ENCODE results near the gene EPAS1.

EPAS1 gene

GRCh38 chr2:46367286-46367685 lies 70.1 kb downstream of the EPAS1 start:
- H3K4me3 ChIP-seq (ENCODE audit: low read length) = no peak overlapping the region
- H3K27me3 ChIP-seq (ENCODE audit: control insufficient read depth, insufficient read depth, low read length) = no peaks in the 10 kb centered on the region
- no peaks in the 10 kb centered on the region for H3K9me3 ChIP-seq (ENCODE audit: control insufficient read depth, low read length)
- H3K9ac ChIP-seq (ENCODE audit: low read length) = no peak overlapping the region
- no peaks in the 10 kb centered on the region for H3K4me1 ChIP-seq (ENCODE audit: control insufficient read depth, insufficient read depth, low read length)
- peaks cover 9% of the 10 kb centered on the region for H3K36me3 ChIP-seq (ENCODE audit: control insufficient read depth, insufficient read depth, low read length)

DNA sequence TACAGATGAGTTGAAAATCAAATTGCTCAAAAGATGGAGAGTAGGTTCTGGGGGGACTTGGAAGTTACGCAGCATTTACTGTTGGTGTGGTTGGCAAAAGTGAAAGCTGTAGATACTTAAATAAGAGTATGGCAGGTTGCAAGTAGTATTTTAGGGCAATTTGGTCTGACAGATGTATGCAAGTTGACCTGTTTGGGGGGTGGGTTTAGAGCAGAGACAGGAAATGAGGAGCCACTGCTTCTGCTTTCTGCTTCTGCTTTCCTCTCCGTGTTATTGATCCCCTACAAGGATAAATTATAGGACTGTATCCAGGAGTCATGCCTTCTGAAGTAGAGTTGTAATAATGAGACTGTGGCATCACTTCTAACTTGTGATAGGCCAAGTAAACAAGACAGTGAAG lies 71.2 kb downstream of the EPAS1 start:
- no peaks in the 10 kb centered on the region for H3K9me3 ChIP-seq (ENCODE audit: control insufficient read depth, low read length)
- no peak overlapping the region for H3K9ac ChIP-seq (ENCODE audit: low read length)
- no peak overlapping the region for H3K4me3 ChIP-seq (ENCODE audit: low read length)
- H3K27me3 ChIP-seq (ENCODE audit: control insufficient read depth, insufficient read depth, low read length) = no peaks in the 10 kb centered on the region
- H3K4me1 ChIP-seq (ENCODE audit: control insufficient read depth, insufficient read depth, low read length) = no peaks in the 10 kb centered on the region
- H3K36me3 ChIP-seq (ENCODE audit: control insufficient read depth, insufficient read depth, low read length) = peaks cover 13% of the 10 kb centered on the region

DNA sequence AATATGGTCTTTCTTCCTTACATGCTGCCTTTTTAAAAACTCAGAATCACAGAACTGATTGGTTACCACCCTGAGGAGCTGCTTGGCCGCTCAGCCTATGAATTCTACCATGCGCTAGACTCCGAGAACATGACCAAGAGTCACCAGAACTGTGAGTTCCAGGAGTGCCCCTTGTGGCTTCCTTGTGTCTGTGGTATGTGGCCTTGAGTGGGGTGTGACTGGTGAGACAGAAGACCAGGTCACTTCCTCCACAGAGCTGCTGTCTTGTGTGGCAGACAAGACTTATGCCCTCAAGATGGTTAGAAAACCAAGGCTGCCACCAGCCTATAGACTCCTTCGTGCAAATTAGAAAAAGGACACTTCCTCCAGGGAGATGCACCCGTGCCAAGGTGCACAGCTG lies 72.6 kb downstream of the EPAS1 start:
- no peaks in the 10 kb centered on the region for H3K9me3 ChIP-seq (ENCODE audit: control insufficient read depth, low read length)
- H3K4me1 ChIP-seq (ENCODE audit: control insufficient read depth, insufficient read depth, low read length) = no peaks in the 10 kb centered on the region
- H3K9ac ChIP-seq (ENCODE audit: low read length) = no peak overlapping the region
- no peaks in the 10 kb centered on the region for H3K27me3 ChIP-seq (ENCODE audit: control insufficient read depth, insufficient read depth, low read length)
- peaks cover 13% of the 10 kb centered on the region for H3K36me3 ChIP-seq (ENCODE audit: control insufficient read depth, insufficient read depth, low read length)
- H3K4me3 ChIP-seq (ENCODE audit: low read length) = no peak overlapping the region

DNA sequence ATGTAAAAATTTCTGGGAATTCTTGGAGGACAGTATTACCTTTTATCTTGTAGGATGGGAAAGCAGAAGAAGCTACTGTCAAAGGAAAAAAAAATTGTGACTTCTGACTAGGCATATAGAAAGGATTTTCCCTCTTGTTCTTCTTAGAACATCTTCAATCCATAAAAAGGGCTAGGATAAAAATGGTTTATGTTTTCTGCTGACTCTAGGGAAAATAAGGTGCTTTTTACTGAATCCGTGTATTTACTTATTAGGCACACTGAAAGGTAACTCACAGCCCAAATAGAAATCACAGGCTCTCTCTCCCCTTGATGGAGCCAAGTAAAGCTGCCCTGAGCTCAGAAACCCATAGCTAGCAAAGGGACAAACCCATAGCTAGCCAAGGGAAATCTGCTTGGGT lies 74.6 kb downstream of the EPAS1 start:
- Histone ChIP-seq H3K4me1 (ENCODE audit: control insufficient read depth, insufficient read depth, low read length) (no peaks in the 10 kb centered on the region), H3K36me3 (ENCODE audit: control insufficient read depth, insufficient read depth, low read length) (peaks cover 13% of the 10 kb centered on the region), H3K9me3 (ENCODE audit: control insufficient read depth, low read length) (no peaks in the 10 kb centered on the region), H3K27me3 (ENCODE audit: control insufficient read depth, insufficient read depth, low read length) (no peaks in the 10 kb centered on the region), H3K4me3 (ENCODE audit: low read length) (no peak overlapping the region), H3K9ac (ENCODE audit: low read length) (no peak overlapping the region)

GRCh38 chr2:46372475-46372874 lies 75.3 kb downstream of the EPAS1 start:
- no peak overlapping the region for H3K4me3 ChIP-seq (ENCODE audit: low read length)
- H3K9me3 ChIP-seq (ENCODE audit: control insufficient read depth, low read length) = no peaks in the 10 kb centered on the region
- no peaks in the 10 kb centered on the region for H3K4me1 ChIP-seq (ENCODE audit: control insufficient read depth, insufficient read depth, low read length)
- no peak overlapping the region for H3K9ac ChIP-seq (ENCODE audit: low read length)
- peaks cover 13% of the 10 kb centered on the region for H3K36me3 ChIP-seq (ENCODE audit: control insufficient read depth, insufficient read depth, low read length)
- H3K27me3 ChIP-seq (ENCODE audit: control insufficient read depth, insufficient read depth, low read length) = no peaks in the 10 kb centered on the region

GRCh38 chr2:46373238-46373637 lies 76.0 kb downstream of the EPAS1 start:
- H3K4me3 ChIP-seq (ENCODE audit: low read length) = no peak overlapping the region
- H3K36me3 ChIP-seq (ENCODE audit: control insufficient read depth, insufficient read depth, low read length) = peaks cover 13% of the 10 kb centered on the region
- no peaks in the 10 kb centered on the region for H3K27me3 ChIP-seq (ENCODE audit: control insufficient read depth, insufficient read depth, low read length)
- peaks cover 4% of the 10 kb centered on the region for H3K4me1 ChIP-seq (ENCODE audit: control insufficient read depth, insufficient read depth, low read length)
- H3K9me3 ChIP-seq (ENCODE audit: control insufficient read depth, low read length) = no peaks in the 10 kb centered on the region
- no peak overlapping the region for H3K9ac ChIP-seq (ENCODE audit: low read length)

DNA sequence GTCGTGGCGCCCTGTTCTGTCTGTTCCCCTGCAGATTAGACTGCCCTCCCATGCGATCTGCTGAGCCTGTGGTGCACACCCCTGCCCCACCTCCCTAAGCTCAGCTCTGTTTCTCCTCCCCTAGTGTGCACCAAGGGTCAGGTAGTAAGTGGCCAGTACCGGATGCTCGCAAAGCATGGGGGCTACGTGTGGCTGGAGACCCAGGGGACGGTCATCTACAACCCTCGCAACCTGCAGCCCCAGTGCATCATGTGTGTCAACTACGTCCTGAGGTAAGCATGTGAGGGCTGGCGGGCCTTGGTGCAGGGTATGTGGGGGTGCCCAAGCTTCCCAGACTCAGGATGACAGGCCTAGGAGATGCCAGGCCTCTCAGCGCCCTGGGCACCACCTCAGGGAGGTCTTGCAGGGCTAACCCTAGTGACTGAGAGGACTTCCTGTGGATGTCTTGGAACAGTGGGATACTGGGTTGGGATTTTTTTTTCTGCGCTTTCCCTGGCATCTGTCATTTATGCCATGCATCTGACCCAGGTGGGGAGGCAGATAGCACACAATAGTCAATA lies 78.4 kb downstream of the EPAS1 start:
- Histone ChIP-seq H3K27me3 (ENCODE audit: control insufficient read depth, insufficient read depth, low read length) (no peaks in the 10 kb centered on the region), H3K4me1 (ENCODE audit: control insufficient read depth, insufficient read depth, low read length) (peaks cover 20% of the 10 kb centered on the region), H3K36me3 (ENCODE audit: control insufficient read depth, insufficient read depth, low read length) (peaks cover 6% of the 10 kb centered on the region), H3K9me3 (ENCODE audit: control insufficient read depth, low read length) (no peaks in the 10 kb centered on the region), H3K4me3 (ENCODE audit: low read length) (no peak overlapping the region), H3K9ac (ENCODE audit: low read length) (no peak overlapping the region)

- Histone ChIP-seq H3K36me3 (ENCODE audit: control insufficient read depth, insufficient read depth, low read length) (peaks cover 10% of the 10 kb centered on the region), H3K9me3 (ENCODE audit: control insufficient read depth, low read length) (no peaks in the 10 kb centered on the region), H3K4me1 (ENCODE audit: control insufficient read depth, insufficient read depth, low read length) (peaks cover 20% of the 10 kb centered on the region), H3K27me3 (ENCODE audit: control insufficient read depth, insufficient read depth, low read length) (no peaks in the 10 kb centered on the region), H3K9ac (ENCODE audit: low read length) (no peak overlapping the region), H3K4me3 (ENCODE audit: low read length) (no peak overlapping the region)
These were observed 79.4 kb downstream of the EPAS1 start for GRCh38 chr2:46376586-46376985.

DNA sequence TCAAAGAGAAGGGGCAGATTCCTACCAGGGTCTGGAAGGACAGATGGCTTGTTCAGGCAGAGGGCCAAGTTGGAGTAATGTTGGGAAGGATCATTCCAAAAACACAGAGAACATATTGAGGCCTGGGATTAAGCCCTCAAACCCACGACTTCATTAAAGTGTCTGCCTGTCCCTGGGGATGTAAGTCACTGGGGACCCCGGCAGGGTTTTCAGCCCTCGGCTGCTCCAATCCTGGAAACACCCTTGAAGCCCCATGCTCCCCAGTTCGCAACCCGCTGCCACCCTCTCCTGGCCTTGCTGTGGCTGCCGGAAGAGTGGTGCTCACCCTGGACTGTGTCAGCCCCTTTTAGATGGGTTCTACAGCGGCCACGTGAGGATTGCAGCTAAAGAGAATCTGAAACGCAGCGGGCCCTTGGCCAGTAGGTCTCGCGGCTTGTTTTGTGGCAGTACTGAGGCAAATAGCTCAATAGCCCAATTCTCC lies 79.9 kb downstream of the EPAS1 start:
- H3K9me3 ChIP-seq (ENCODE audit: control insufficient read depth, low read length) = no peaks in the 10 kb centered on the region
- H3K9ac ChIP-seq (ENCODE audit: low read length) = no peak overlapping the region
- H3K36me3 ChIP-seq (ENCODE audit: control insufficient read depth, insufficient read depth, low read length) = peaks cover 10% of the 10 kb centered on the region
- H3K27me3 ChIP-seq (ENCODE audit: control insufficient read depth, insufficient read depth, low read length) = no peaks in the 10 kb centered on the region
- H3K4me1 ChIP-seq (ENCODE audit: control insufficient read depth, insufficient read depth, low read length) = peaks cover 20% of the 10 kb centered on the region
- no peak overlapping the region for H3K4me3 ChIP-seq (ENCODE audit: low read length)

- no peak overlapping the region for H3K9ac ChIP-seq (ENCODE audit: low read length)
- no peak overlapping the region for H3K4me3 ChIP-seq (ENCODE audit: low read length)
- H3K9me3 ChIP-seq (ENCODE audit: control insufficient read depth, low read length) = no peaks in the 10 kb centered on the region
- peaks cover 20% of the 10 kb centered on the region for H3K4me1 ChIP-seq (ENCODE audit: control insufficient read depth, insufficient read depth, low read length)
- peaks cover 8% of the 10 kb centered on the region for H3K36me3 ChIP-seq (ENCODE audit: control insufficient read depth, insufficient read depth, low read length)
- H3K27me3 ChIP-seq (ENCODE audit: control insufficient read depth, insufficient read depth, low read length) = no peaks in the 10 kb centered on the region
These were observed 80.7 kb downstream of the EPAS1 start for GRCh38 chr2:46377666-46378560.

DNA sequence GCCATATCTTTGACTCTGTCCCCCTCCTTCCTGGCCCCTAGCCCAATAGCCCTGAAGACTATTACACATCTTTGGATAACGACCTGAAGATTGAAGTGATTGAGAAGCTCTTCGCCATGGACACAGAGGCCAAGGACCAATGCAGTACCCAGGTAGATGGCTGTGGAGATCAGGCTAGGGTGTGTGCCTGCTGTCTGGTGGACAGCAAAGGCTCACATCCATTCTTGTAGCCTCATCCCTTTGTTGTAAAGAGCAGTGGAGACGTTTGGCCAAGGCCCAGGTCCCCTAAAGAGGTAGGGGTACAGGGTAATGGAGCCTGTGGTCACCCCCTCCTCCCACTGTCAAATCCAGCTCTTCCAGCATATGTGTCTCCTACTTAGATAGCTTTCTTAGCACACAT lies 81.4 kb downstream of the EPAS1 start:
- Histone ChIP-seq H3K4me3 (ENCODE audit: low read length) (no peak overlapping the region), H3K9me3 (ENCODE audit: control insufficient read depth, low read length) (no peaks in the 10 kb centered on the region), H3K4me1 (ENCODE audit: control insufficient read depth, insufficient read depth, low read length) (peaks cover 20% of the 10 kb centered on the region), H3K36me3 (ENCODE audit: control insufficient read depth, insufficient read depth, low read length) (peaks cover 4% of the 10 kb centered on the region), H3K9ac (ENCODE audit: low read length) (no peak overlapping the region), H3K27me3 (ENCODE audit: control insufficient read depth, insufficient read depth, low read length) (no peaks in the 10 kb centered on the region)

- Histone ChIP-seq H3K27me3 (ENCODE audit: control insufficient read depth, insufficient read depth, low read length) (no peaks in the 10 kb centered on the region), H3K9me3 (ENCODE audit: control insufficient read depth, low read length) (no peaks in the 10 kb centered on the region), H3K36me3 (ENCODE audit: control insufficient read depth, insufficient read depth, low read length) (peaks cover 4% of the 10 kb centered on the region), H3K9ac (ENCODE audit: low read length) (no peak overlapping the region), H3K4me3 (ENCODE audit: low read length) (no peak overlapping the region), H3K4me1 (ENCODE audit: control insufficient read depth, insufficient read depth, low read length) (peaks cover 20% of the 10 kb centered on the region)
These were observed 82.2 kb downstream of the EPAS1 start for GRCh38 chr2:46379213-46380037.

Measured in mucosa of stomach (tissue), 1 donor.